NCI-H1105 (cell line): ENCODE measurements around the gene INHA.
A peak's percentile ranks its signal among the peaks of the same experiment; 100 is the strongest.

ENCODE experiments used
- DNase-seq: peaks from one replicate; lab custom pipeline; 2025; lab: John Stamatoyannopoulos, UW

Gene INHA

DNA sequence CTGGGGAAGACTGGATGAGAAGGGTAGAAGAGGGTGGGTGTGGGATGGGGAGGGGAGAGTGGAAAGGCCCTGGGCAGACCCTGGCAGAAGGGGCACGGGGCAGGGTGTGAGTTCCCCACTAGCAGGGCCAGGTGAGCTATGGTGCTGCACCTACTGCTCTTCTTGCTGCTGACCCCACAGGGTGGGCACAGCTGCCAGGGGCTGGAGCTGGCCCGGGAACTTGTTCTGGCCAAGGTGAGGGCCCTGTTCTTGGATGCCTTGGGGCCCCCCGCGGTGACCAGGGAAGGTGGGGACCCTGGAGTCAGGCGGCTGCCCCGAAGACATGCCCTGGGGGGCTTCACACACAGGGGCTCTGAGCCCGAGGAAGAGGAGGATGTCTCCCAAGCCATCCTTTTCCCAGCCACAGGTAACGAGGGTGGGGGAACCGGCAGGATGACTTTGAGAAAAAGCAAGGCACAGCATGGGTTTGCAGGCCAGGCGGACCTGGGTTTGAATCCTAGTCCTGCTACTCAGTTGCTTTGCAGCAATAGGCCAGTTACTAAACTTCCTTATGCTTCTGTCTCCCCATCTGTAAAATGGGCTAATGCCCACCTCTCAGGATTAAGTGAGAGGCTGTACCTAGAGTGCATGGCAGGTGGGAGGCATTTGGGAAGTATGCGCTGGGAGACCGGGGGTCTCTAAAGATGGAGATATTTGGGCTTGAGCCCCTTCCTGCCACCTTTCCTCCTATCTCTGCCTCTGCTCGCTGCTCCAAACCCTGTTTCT, at the start of gene INHA:
INHA (plus strand) TSS at position 74 of the 765 bp plus-strand sequence; CDS start at position 139, 65 bp downstream.
- no peak for DNase-seq

- DNase-seq, result no peak
Observed at GRCh38 chr2:219523031-219523671, 49.0 kb upstream of the INHA start.

DNA sequence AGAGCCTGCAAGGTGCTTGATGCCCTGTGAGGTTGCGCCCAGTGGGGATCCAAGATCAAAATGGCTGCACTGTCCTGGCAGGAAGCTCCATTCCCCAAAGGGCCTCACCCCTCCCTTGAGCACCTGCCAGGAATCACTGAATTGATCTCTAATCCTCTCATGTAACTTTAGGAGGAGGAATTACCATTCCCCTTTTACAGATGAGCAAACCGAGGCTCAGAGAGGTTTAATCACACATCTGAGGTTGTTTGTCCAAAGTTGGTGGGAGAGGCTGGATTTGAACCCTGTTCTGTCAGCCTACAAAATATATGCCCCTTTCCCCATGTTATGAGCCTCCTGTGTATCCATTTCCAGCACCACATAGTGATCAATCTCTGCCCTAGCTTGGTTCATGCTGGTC, 47.3 kb upstream of the INHA start:
- no peak for DNase-seq

DNA sequence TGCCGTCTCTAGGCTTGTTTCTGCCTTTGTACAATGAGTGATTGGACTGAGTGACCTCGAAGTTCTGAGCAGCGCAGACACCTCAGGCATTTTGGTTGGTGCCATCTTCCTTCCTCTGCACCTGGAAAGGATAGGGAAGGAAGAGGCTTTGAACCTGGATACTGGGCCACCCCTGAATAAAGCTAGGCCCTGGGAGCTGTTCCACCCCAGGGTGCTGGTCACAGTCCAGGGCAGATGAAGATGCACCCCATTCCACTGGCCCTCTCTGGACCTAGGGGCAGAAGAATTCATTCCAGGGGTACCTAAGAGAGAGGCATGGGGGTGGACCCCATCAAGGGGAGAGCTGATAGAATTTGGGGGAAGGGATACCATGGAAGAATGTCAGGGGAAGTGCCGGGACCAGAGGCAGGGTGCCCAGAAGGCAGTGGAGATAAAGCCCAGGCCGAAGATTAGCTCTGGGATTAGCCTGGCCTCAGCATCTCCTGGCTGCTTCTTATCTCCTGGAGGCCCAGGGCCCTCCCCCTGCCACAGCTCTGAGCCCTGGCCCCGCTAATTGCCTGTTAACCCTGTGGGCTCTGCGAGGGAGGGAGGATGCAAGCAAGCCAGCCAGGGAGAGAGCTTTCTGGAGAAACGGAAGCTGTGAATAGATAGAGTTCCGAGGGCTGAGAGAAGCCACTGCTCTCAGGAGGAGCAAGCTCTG, 46.4 kb upstream of the INHA start:
- DNase-seq, result no peak

GRCh38 chr2:219526320-219527075, 45.6 kb upstream of the INHA start:
- DNase-seq, result no peak

GRCh38 chr2:219527076-219527394, 45.1 kb upstream of the INHA start:
- DNase-seq, result no peak

DNA sequence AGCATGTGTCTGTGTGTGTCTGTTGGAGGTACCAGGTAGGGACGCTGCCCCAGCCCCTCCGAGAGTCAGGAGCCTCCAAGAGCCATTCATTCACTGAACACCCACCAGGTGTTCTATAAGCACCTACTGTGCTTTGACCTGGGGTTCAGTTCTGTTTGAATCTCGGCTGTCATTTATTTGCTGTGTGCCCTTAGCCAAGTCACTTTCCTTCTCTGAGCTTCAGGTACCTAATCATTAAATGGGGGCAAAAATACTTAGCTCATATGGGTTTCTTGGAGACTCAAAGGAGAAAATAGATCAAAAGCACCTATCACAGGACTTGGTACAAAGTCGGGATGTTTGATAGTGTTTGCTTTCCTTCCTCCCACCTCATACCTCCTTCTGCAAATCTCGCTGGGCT, 44.6 kb upstream of the INHA start:
- no peak for DNase-seq

- DNase-seq, result peak; percentile 61
Observed at GRCh38 chr2:219530048-219530963, 41.8 kb upstream of the INHA start.

DNA sequence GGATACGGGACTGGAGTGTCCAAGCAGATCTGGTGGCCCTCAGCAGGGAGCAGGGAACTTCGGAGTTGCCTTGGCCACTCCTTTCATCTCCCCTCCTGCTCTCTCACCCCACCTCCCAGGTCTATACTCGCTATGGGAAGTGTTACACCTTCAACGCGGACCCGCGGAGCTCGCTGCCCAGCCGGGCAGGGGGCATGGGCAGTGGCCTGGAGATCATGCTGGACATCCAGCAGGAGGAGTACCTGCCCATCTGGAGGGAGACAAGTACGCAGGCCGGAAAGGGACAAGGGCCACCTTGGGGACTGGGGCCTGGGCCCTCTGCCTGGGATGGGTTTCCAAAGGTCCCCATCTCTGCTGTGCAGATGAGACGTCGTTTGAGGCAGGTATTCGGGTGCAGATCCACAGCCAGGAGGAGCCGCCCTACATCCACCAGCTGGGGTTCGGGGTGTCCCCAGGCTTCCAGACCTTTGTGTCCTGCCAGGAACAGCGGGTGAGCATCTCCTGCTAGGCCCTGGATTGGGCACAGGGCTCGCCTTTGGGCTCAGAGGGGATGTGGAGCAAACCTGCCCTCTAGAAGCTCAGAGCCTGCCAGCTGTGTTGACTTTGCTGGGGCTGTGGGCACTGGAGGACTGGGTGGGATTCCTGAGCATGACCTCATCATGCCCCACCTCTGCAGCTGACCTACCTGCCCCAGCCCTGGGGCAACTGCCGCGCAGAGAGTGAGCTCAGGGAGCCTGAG, 40.3 kb upstream of the INHA start:
- no peak for DNase-seq

DNA sequence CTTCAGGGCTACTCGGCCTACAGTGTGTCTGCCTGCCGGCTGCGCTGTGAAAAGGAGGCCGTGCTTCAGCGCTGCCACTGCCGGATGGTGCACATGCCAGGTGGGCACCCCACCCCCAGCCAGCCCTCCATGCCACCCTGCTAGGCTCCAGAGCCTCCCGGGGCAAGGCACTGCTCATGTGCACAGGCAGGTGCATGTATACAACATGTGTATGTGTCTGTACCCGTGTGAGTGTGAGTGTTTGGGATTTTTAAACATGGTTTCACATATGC, 39.8 kb upstream of the INHA start:
- no peak for DNase-seq

- no peak for DNase-seq
Observed at GRCh38 chr2:219533930-219534661, 38.0 kb upstream of the INHA start.

GRCh38 chr2:219536425-219536824, 35.7 kb upstream of the INHA start:
- DNase-seq, result no peak

DNA sequence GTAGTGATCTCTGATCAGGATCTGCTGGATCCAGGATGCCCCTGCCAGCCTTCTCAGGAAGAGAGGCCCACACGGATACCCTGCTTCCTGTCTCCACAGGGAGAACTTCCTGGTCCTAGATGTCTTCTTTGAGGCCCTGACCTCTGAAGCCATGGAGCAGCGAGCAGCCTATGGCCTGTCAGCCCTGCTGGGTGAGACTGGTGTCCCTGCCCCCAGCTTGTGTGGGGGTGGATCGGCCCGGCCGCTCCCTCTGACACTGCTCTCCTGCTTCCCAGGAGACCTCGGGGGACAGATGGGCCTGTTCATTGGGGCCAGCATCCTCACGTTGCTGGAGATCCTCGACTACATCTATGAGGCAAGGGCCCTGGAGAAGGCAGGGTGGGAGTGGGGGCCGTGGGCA, 35.1 kb upstream of the INHA start:
- no peak for DNase-seq

DNA sequence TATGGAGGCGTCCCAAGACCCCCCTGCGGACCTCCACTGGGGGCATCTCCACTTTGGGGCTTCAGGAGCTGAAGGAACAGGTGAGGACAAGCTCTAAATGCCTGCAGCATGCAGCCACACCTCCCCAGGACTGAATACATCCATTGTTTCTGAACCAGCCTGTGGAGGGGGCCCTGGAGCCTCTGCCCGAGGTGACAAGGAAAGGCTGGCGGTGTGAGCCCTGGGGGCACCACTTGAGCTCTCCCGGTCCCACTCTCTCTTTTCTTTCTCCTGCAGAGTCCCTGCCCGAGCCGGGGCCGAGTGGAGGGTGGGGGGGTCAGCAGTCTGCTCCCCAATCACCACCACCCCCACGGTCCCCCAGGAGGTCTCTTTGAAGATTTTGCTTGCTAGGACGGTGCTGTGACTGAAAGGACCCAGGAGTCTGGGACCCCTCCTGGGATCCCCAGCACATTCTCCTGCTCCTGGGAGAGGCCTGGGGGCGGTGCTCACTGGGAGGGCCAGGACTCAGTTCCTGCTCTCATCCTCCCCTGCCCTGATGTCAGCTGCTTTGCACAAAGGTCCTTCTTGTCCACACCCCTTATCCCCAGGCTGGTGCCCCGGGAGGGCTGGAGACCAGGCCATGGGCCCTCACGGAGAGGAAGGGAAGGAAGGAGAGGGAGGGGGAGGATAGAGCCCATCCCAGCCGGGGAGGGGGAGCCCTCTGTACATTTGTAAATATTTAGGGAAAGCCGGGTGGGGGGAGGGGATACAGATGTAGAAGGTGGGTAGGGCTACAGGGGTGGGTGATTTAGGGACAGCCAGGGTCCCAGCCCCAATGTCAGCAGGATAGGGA, 34.2 kb upstream of the INHA start:
- no peak for DNase-seq

DNA sequence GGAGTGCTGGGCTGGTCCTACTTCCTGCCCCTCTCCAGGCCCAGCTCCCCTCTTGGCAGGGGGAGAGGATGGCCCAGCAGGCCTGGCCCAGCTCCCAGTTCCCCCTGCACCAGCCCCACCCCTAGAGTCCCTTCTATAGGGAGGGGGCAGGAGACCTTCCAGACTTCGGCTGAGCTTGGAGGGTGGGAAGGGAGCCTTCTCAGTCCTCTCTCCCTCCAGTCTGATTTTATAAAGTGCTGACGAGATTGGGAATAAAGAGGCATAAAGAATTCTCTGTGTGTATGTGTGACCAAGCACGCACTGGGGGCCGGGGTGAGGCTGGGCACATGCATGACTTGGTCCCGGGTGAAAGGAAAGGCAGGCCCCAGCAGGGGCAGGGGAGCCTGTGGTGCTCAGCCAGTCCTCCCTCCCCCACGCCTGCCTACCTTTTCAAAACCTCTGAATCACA, 33.6 kb upstream of the INHA start:
- no peak for DNase-seq

- no peak for DNase-seq
Observed at GRCh38 chr2:219538956-219539788, 32.9 kb upstream of the INHA start.

- no peak for DNase-seq
Observed at GRCh38 chr2:219539926-219540678, 32.0 kb upstream of the INHA start.
